ENCODE data around the gene BDKRB2. TPM values are rescaled to one million over a fixed set of nuclear protein-coding genes. Genes with fewer than 3 reads are reported as not detected.

BDKRB2 gene
- total RNA-seq, 1 experiment from 2014 or later = 0.15 TPM

DNA sequence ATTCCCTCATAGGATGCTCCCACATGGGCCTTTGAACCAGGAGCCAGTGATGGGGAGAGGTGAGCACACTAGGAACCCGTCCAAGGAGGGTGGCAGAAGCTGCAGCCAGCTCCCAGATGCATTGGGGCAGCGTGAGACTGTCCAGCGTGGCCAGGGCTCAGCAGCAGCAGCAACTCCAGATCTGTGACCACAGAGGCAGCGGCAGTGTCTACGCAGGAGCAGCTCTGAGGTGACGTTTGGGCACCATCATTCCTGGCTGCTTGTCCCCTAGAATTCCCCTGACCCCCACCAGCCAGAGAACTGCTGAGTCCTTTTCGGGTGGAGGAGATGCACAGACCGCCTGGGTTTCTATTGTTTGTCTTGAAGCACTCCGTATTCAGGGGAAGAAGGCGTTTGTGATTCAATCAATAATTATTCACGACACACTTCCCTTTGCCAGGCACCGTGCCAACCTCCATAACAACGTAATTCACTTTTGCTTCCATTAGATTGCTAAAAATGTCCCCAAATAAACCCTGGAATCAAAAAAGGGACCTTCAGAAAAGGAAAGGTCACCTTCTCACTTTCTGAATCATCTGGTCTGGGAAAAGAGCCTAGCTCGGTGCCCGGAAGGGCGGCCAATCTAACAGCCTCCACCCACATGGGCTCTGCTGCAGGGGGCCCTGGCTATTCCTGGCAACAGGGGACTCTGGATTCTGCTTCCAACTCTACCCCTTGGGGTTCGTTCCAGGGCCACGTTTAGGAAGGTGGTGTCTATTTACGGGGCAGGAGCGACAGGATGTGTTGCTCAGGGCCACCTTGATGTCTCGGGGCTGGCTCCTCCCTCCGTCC is 11.4 kb upstream of the BDKRB2 start:
- no peak overlapping the region for H4K5ac ChIP-seq (ENCODE audit: insufficient read length, low read depth, low read length)
- no peaks in the 10 kb centered on the region for H3K79me2 ChIP-seq (ENCODE audit: insufficient read depth, low read length)
- no peaks in the 10 kb centered on the region; a peak in 1 of 7 replicates for H3K36me3 Mint-ChIP-seq (ENCODE audit: insufficient read depth in 1 of 3, low read depth in 3 of 3)
- no peaks in the 10 kb centered on the region for H3K9me3 Mint-ChIP-seq
- no peak overlapping the region for H2BK15ac ChIP-seq (ENCODE audit: low read depth, low read length)
- peaks cover 11% of the 10 kb centered on the region for H3K27me3 Mint-ChIP-seq (ENCODE audit: low read depth)
- no peak overlapping the region for H3K27ac ChIP-seq (ENCODE audit: insufficient read length, low read depth, low read length)
- no peak overlapping the region for H4K8ac ChIP-seq (replicated peaks; ENCODE audit: insufficient read length, low read depth, low read length)
- no peak overlapping the region for H2BK120ac ChIP-seq (ENCODE audit: low read depth, low read length, poor library complexity, severe bottlenecking)
- H3K4me3 Mint-ChIP-seq = no peak overlapping the region; a peak in 1 of 5 replicates
- no peak overlapping the region for H2AK5ac ChIP-seq (ENCODE audit: insufficient read length, low read length)
- no peaks in the 10 kb centered on the region for H3K9me3 ChIP-seq (ENCODE audit: control insufficient read depth, low read depth, low read length)
- no peak overlapping the region for H2BK5ac ChIP-seq (ENCODE audit: insufficient read length, low read length)
- 0 out of 2 replicates have a peak overlapping the region, but pooled peaks have one; percentile 73 for H3K14ac ChIP-seq (ENCODE audit: insufficient read depth, low read length)
- WGBS (ENCODE audit: extremely low coverage, insufficient read length, low lambda C conversion rate) = no CpG with 5 or more reads among the region's 22 CpGs
- H3K9ac ChIP-seq (ENCODE audit: extremely low read depth, insufficient read length, low read length) = no peak overlapping the region
- no peak overlapping the region for H4K91ac ChIP-seq (ENCODE audit: insufficient read length, low read depth, low read length)
- H3K27me3 ChIP-seq (ENCODE audit: insufficient read depth, low read length) = no peaks in the 10 kb centered on the region
- H3K4me1 ChIP-seq (ENCODE audit: insufficient read depth, low read length) = peaks cover 10% of the 10 kb centered on the region; the same call in 1 of the 2 replicates
- H3K4me2 ChIP-seq (ENCODE audit: insufficient read depth, insufficient read length, low read length) = no peak overlapping the region
- no peak overlapping the region for H2BK12ac ChIP-seq (ENCODE audit: insufficient read length, low read depth, low read length)
- no peak overlapping the region for H3K18ac ChIP-seq (ENCODE audit: insufficient read length, low read depth, low read length)
- H4K20me1 ChIP-seq (ENCODE audit: control insufficient read depth, insufficient read depth, insufficient read length) = no peaks in the 10 kb centered on the region
- H3K23me2 ChIP-seq (ENCODE audit: insufficient read length, low read depth, low read length, poor library complexity, severe bottlenecking) = no peaks in the 10 kb centered on the region
- no peak for DNase-seq
- no peak overlapping the region for H3K56ac ChIP-seq (ENCODE audit: insufficient read length, low read depth, low read length)
- H3K79me1 ChIP-seq (ENCODE audit: insufficient read depth, low read depth, low read length, poor library complexity, severe bottlenecking) = no peaks in the 10 kb centered on the region
- no peak overlapping the region; a peak in 1 of 7 replicates for H3K27ac Mint-ChIP-seq
- TF ChIP-seq, protein P1, sequence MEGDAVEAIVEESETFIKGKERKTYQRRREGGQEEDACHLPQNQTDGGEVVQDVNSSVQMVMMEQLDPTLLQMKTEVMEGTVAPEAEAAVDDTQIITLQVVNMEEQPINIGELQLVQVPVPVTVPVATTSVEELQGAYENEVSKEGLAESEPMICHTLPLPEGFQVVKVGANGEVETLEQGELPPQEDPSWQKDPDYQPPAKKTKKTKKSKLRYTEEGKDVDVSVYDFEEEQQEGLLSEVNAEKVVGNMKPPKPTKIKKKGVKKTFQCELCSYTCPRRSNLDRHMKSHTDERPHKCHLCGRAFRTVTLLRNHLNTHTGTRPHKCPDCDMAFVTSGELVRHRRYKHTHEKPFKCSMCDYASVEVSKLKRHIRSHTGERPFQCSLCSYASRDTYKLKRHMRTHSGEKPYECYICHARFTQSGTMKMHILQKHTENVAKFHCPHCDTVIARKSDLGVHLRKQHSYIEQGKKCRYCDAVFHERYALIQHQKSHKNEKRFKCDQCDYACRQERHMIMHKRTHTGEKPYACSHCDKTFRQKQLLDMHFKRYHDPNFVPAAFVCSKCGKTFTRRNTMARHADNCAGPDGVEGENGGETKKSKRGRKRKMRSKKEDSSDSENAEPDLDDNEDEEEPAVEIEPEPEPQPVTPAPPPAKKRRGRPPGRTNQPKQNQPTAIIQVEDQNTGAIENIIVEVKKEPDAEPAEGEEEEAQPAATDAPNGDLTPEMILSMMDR (conservative IDR thresholded peaks at IDR 0.05) = no peak
- H2AFZ ChIP-seq (ENCODE audit: low read length) = no peak overlapping the region
- no peak overlapping the region for H3K23ac ChIP-seq (ENCODE audit: insufficient read length, low read depth, low read length)
- H3K4ac ChIP-seq (ENCODE audit: low read depth, low read length) = no peak overlapping the region
- H3K4me1 Mint-ChIP-seq = peaks cover 50 to 53% of the 10 kb centered on the region in 2 experiments
- H3T11ph ChIP-seq (ENCODE audit: low read length) = no peak overlapping the region
- no peak overlapping the region for H2BK20ac ChIP-seq (ENCODE audit: low read depth, low read length, poor library complexity, severe bottlenecking)
